Measurements from ENCODE around the gene PLEKHG7.
"Not testable (repeated sequence)": the region's sequence is repeated elsewhere in the genome, so short reads cannot be mapped to it uniquely, and the experiment has no call there.

PLEKHG7 gene

GRCh38 chr12:92702754-92703679 is at the start of gene PLEKHG7:
PLEKHG7 (plus strand) TSS chr12:92702989; CDS start chr12:92706632, 3,643 bp downstream.
- DNase-seq: no peak

- DNase-seq: not testable (repeated sequence)
These were observed 48.5 kb upstream of the PLEKHG7 start for GRCh38 chr12:92654256-92654655.

- DNase-seq: no peak
These were observed 47.9 kb upstream of the PLEKHG7 start for GRCh38 chr12:92654929-92655328.

- DNase-seq: no peak
These were observed 45.9 kb upstream of the PLEKHG7 start for GRCh38 chr12:92656911-92657310.

GRCh38 chr12:92657770-92658169 is 45.0 kb upstream of the PLEKHG7 start:
- no peak for DNase-seq

- DNase-seq: no peak
These were observed 44.2 kb upstream of the PLEKHG7 start for GRCh38 chr12:92658611-92659010.

GRCh38 chr12:92661269-92661668 is 41.5 kb upstream of the PLEKHG7 start:
- DNase-seq: no peak

- DNase-seq: no peak
These were observed 37.3 kb upstream of the PLEKHG7 start for GRCh38 chr12:92665496-92665895.

GRCh38 chr12:92668739-92669138 is 34.0 kb upstream of the PLEKHG7 start:
- DNase-seq: no peak

GRCh38 chr12:92671524-92671923 is 31.3 kb upstream of the PLEKHG7 start:
- DNase-seq: not testable (repeated sequence)

GRCh38 chr12:92673756-92674155 is 29.0 kb upstream of the PLEKHG7 start:
- no peak for DNase-seq

- no peak for DNase-seq
These were observed 28.3 kb upstream of the PLEKHG7 start for GRCh38 chr12:92674500-92674899.

GRCh38 chr12:92675092-92675865 is 27.5 kb upstream of the PLEKHG7 start:
- DNase-seq: no peak

GRCh38 chr12:92676710-92677109 is 26.1 kb upstream of the PLEKHG7 start:
- DNase-seq: no peak

GRCh38 chr12:92690601-92691000 is 12.2 kb upstream of the PLEKHG7 start:
- no peak for DNase-seq

GRCh38 chr12:92695056-92695455 is 7.7 kb upstream of the PLEKHG7 start:
- no peak for DNase-seq

GRCh38 chr12:92695577-92695976 is 7.2 kb upstream of the PLEKHG7 start:
- DNase-seq: peak; percentile 27

- no peak for DNase-seq
These were observed 6.6 kb upstream of the PLEKHG7 start for GRCh38 chr12:92696216-92696615.

GRCh38 chr12:92698474-92698873 is 4.3 kb upstream of the PLEKHG7 start:
- DNase-seq: no peak

- no peak for DNase-seq
These were observed 1.3 kb upstream of the PLEKHG7 start for GRCh38 chr12:92701441-92701840.

- DNase-seq: no peak
These were observed 997 bp downstream of the PLEKHG7 start for GRCh38 chr12:92703786-92704185.

GRCh38 chr12:92706594-92706993 is 3.8 kb downstream of the PLEKHG7 start:
- DNase-seq: no peak

- DNase-seq: no peak
These were observed 5.1 kb downstream of the PLEKHG7 start for GRCh38 chr12:92707926-92708325.

- no peak for DNase-seq
These were observed 12.8 kb downstream of the PLEKHG7 start for GRCh38 chr12:92715625-92716024.

Data from NCI-H345 (cell line).